ENCODE measurements around the gene ING2.
"Not testable (repeated sequence)": the region's sequence is repeated elsewhere in the genome, so short reads cannot be mapped to it uniquely, and the experiment has no call there.

ING2 gene, protein sequence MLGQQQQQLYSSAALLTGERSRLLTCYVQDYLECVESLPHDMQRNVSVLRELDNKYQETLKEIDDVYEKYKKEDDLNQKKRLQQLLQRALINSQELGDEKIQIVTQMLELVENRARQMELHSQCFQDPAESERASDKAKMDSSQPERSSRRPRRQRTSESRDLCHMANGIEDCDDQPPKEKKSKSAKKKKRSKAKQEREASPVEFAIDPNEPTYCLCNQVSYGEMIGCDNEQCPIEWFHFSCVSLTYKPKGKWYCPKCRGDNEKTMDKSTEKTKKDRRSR

DNA sequence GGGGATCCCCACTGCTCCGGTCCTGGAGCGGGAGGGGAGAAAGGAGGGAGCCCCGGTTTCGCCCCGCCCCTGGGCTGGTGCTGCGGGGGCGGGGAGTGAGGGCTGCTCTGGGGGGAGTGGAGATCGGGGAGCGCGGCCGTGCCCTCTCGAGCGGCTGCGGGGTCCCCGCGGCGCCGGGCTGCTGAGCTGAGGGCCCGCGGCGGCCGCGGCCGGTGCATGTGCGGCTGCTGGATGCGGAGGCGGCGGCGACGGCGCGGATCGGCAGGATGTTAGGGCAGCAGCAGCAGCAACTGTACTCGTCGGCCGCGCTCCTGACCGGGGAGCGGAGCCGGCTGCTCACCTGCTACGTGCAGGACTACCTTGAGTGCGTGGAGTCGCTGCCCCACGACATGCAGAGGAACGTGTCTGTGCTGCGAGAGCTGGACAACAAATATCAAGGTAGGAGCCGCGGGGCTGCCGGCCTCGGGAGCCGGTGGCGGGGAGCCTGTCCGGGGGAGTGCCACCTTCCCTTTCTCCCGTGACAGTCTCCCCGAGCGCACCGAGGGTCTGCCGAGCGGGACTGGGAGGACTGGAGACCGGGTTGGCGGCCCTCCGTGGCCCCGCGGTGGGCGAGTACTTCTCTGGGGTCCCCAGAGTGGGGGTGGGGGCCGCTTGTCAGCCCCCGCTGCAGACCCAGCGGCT lies at the start of gene ING2:
TSS of gene ING2 (plus strand) at position 129 of the 681 bp plus-strand sequence. CDS start at position 267, 138 bp downstream.
- DNase-seq = no peak

DNA sequence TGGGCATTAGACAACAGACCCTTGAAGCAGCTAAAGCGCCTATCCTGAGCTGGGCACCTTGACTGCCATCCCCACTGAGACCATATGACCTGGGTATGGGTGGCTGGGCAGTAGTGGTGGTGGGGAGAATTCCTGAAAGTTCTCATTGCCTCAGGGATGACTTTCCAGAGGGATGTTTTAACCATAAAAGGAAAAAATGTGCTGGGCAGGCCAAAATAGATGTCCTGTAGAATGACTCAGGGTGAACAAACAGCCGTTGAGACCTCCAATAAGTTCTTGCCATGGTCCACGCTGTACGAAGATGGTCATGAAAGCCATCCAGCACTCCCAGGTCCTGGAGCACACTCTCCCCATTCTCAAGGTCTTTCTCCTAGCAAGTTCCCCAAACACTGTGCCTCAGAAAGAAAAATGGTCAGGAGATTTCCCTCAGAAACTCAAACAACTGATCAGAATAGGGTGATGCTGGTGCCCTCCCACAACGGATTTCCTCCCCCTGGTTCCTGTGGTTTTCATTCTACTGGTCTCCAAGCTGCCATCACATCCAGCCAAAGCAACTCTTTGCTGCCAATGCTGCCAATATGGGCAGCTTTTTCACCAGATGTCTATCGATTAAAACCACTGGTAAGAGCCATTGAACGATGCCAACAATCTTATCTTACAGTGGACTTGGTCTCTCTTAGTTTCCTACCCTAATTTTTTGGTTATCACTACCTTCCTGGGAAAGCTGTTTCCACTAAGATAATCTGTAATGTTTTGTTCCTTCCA lies 49.2 kb upstream of the ING2 start:
- no peak for DNase-seq

DNA sequence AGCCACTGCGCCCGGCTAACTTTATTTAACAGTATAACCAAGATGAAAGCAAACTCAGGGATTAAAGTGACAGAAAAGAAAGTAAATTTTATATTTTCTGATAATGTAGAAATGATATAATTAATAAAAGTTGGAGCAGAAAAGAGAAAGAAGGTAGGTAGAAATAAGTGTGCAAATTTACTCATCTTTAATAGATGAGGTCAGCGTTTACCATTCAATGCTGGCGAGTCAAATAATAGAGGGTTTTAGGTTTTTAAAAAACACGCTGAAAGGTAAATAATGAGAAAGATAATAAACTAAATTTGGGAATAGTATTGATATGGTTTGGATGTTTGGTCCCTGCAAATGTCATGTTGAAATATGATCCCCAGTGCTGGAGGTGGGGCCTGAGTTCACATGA lies 46.9 kb upstream of the ING2 start:
- DNase-seq = no peak

DNA sequence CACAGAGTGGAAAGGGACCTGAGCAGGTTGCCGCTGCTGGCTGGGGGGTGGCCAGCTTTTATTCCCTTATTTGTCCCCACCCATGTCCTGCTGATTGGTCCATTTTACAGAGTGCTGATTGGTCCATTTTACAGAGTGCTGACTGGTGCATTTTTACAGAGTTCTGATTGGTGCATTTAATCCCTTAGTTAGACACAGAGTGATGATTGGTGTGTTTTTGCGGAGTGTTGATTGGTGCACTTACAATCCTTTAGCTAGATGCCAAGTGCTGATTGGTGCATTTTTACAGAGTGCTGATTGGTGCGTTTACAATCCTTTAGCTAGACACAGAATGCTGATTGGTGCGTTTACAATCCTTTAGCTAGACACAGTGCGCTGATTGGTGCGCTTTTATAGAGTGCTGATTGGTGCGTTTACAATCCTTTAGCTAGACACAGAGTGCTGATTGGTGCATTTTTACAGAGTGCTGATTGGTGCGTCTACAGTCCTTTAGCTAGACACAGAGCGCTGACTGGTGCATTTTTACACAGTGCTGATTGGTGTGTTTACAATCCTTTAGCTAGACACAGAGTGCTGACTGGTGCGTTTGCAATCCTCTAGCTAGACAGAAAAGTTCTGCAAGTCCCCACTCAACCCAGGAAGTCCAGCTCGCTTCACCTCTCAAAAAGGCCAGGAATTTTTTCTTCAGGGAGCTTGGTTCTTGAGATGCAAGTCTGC lies 40.8 kb upstream of the ING2 start:
- not testable (repeated sequence) for DNase-seq

DNA sequence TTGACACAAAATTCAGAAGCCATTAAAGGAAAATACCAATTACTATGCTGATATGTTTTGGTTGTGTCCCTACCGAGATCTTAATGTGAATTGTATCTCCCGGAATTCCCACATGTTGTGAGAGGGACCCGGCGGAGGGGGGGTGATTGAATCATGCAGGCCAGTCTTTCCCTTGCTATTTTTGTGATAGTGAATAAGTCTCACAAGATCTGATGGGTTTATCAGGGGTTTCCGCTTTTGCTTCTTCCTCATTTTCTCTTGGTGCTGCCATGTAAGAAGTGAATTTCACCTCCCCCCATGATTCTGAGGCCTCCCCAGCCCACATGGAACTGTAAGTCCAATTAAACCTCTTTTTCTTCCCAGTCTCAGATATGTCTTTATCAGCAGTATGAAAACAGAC lies 39.0 kb upstream of the ING2 start:
- DNase-seq = not testable (repeated sequence)

DNA sequence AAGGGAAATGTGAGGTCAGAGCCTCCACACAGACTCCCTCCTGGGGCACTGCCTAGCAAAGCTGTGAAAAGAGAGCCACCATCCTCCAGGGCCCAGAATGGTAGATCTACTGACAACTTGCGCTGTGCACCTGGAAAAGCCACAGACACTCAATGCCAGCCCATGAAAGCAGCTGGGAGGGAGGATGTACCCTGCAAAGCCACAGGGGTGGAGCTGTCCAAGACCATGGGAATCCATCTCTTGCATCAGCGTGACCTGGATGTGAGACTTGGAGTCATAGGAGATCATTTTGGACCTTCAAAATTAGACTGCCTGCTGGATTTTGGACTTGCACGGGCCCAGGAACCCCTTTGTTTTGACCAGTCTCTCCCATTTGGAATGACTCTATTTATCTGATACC lies 37.6 kb upstream of the ING2 start:
- no peak for DNase-seq

DNA sequence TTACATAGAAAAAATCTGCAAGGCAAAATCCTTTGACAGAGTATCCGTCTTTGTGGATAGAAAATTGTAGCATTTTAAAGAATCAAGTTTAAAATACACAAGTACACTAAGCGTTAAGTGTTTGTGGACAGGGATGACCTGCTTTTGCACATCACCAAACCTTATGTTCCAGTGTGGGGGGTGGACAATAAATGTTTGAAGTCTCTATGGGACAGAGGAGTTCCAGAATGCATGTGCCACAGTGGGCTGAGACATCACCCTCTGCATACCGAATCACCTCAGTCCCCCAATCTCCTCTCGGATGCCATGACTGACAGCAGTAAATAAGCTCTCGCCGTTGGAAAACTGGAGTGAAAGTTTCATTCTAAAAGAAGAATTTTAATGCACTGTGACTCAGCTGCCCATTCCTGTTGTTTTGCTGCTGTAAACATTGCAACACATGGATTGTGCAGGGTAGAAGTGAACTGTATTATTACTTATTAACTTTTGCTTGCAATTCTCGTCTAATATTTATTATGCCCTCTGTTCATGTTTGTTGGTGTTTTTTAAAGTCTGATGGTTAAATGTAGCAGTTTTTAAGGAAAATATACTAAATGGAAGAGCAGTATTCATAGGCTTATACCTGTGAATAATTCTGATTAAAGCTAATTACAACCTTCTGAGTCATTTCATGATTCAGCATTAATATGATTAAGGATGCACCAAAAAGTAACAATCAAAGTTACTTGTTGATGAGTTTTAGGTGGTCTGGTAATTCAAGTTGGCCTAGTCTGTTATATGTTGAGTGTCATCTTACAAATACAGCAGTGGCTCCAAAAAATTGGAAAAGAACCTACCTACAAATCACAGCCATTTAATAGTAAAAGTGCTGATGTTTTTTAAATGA lies 36.4 kb upstream of the ING2 start:
- no peak for DNase-seq

DNA sequence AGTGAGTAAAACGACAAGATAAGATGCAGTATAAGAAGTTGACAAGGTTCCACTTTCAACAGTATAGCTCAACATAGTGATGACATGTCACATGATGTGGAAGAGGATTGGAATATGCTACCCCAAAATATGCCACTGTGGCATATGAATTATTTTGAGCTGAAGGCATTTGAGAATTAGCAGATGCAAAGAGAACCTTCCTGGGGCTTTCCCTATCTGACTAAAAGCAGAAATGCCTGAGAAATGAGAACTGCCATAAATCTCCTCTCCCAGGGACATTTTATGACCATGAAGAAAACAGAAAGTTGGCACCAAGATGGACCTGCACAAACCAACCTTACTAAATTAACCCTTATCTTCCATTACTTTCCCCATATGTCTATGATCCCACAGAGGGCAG lies 35.6 kb upstream of the ING2 start:
- DNase-seq = no peak

DNA sequence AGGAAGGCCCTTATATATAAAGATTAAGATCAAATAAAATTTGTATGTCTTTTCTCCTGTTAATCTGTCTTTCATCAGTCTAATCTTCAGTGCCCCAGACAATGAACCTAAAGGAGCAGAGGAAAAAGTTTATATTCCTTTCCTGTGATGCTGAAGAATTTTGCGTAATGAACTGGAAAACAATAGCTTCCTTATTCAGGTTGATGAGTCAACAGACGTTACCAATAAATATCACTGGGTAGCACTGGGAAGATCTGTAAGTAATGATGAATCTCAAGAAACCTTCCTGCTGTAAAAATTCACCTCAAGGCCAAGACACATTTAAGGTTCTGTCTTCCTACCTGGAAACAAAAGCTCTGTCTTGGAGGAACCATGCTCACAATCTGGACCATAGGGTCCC lies 34.9 kb upstream of the ING2 start:
- DNase-seq = no peak

DNA sequence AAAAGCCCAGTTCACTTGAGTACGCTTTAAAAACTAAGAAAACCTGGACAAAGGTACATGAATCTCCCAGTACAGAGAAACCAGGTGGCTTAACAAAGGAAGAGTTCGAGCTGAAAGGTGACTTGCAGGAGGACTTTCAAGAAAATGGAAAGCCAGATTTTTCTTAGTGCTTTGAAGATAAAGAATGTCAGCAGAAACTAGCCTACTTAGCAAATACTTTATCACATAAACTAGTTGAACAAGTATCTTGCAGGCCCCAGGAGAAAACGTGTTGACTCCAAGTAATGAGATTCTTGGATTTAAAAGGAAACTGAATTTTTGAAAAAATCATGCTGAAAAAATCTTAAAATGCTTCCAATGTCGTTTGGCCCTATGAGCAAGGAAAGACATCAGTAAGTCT lies 34.0 kb upstream of the ING2 start:
- DNase-seq = no peak

DNA sequence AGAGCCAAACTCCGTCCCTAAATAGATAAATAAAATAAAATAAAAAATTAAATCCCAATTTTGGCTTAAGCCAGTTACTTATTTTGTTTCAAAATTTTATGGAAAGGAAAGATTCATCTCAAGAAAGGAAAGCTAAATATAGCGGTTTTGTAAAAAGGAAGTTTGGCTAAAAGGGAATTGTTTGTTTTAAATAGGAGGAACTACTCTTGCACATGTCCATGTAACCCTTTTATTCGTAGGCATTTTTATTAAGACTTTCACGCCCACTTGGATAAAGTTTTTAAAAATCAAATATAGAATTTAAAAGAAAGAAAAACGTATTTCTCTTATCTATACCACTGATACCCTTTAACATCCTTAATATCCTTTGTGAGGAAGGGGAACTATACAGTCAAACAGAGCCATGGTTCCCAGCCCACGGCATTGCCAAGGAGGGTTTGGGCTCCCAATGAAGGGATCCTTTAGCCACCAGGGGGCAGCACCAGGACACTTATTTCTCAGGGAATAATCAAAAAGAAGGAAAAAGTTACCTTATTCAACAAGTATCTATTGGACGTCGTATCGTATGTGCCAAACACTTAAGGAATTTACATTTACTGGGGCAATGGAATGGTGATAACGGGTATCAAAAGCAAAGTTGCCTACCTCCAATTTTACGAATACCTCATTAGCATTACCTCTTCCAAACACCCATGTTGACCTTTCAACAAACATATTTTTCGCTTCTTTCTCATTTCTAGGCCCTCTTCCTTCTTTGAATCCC lies 32.7 kb upstream of the ING2 start:
- no peak for DNase-seq

DNA sequence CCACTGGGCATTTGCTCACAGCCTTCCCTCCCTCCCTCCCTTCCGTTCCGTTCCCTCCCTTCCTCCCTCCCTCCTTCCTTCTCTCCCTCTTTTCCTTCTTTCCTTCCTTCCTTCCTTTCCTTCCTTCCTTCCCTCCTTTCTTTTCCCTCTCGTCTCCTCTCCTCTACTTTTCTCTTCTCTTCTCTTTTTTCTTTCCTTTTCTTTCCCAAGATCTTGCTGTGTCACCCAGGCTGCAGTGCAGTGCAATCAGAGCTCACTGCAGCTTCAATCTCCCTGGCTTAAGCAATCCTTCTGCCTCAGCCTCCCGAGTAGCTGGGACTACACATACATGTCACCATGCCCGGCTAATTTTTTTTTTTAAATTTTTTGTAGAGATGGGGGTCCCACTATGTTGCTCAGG lies 26.7 kb upstream of the ING2 start:
- no peak for DNase-seq

DNA sequence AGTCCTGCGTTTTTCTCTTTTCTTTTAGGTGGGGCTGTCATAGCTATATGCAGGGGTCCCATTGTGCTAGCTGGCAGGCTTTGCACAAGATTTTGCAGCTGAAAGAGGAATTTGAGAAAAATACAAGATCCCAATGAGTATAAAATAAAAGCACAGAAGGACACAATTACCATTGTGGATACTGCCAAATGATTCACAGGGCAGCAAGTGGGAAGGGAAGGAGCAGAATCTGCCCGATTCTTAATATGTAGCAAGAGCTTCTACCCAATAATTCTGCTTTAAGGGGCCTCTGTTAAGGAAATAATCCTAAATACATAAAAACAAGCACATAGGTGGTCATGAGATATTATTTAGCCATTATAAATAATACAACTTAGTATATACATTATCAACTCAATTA lies 25.9 kb upstream of the ING2 start:
- no peak for DNase-seq

DNA sequence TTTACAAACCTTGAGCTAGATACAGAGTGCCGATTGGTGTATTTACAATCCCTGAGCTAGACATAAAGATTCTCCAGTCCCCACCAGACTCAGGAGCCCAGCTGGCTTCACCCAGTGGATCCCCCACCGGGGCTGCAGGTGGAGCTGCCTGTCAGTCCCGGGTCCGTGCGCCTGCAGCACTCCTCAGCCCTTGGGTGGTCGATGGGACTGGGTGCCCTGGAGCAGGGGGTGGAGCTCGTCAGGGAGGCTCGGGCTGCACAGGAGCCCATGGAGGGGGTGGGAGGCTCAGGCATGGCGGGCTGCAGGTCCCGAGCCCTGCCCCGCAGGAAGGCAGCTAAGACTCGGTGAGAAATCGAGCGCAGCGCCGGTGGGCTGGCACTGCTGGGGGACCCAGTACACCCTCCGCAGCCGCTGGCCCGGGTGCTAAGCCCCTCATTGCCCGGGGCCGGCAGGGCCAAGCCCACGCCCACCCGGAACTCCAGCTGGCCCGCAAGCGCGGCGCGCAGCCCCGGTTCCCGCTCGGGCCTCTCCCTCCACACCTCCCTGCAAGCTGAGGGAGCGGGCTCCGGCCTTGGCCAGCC lies 22.3 kb upstream of the ING2 start:
- not testable (repeated sequence) for DNase-seq

DNA sequence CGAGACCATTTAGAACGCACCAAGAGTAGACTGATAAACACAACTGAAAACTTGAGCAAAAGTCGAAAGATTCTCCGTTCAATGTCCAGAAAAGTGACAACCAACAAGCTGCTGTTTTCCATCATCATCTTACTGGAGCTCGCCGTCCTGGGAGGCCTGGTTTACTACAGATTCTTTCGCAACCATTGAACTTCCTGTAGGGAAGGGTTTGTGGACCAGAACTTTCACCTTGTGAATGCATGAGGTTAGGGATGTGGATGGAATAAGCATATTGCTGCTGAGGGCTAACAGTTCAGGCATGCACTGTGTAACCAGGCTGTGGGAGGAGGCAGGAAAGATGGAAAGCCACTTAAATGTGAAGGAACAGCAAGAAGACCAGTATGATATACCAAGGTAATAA lies 20.9 kb upstream of the ING2 start:
- no peak for DNase-seq

DNA sequence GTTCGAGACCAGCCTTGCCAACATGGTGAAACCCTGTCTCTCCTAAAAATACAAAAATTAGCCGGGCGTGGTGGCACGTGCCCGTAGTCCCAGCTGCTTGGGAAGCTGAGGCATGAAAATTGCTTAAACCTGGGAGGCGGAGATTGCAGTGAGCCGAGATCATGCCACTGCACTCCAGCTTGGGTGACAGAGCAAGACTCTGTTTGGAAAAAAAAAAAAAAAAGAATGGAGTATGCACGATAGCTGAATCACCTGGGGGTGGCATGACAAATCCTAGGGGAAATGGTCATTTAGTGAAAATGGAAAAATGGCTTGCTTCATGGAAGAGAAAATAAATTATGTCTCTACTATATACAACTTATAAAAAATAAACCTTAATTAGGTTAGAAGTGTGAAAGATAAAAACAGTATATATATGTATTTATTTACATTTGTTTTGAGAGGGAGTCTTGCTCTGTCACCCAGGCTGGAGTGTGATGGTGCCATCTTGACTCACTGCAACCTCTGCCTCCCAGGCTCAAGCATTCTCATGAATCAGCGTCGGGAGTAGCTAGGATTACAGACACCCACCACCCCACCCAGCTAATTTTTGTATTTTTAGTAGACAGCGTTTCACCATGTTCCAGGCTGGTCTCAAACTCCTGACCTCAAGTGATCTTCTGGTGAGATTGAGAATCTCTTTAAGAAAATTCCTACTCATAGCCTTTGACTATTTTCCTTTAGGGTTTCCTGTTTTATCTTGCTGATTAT lies 19.3 kb upstream of the ING2 start:
- DNase-seq = no peak

DNA sequence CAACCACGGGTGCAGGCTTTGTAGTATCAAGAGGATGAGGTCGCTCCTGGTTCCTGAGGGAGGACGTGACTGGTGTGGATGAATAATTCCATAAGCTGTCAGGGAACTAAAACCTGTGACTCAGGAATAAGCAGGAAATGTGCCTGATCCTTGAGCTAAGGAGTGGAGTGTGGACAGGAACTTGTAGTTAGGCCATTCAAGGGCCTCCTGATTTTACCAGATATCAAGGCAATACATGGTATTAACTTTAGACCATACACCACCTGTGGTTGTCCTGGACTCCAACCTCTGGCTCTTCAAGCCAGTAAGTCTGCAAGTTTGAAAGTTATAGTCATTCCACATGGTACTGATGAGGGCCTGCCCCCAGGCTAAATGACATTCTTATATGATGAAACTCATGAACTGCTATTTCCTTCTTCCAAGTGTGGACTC lies 12.1 kb upstream of the ING2 start:
- DNase-seq = no peak

DNA sequence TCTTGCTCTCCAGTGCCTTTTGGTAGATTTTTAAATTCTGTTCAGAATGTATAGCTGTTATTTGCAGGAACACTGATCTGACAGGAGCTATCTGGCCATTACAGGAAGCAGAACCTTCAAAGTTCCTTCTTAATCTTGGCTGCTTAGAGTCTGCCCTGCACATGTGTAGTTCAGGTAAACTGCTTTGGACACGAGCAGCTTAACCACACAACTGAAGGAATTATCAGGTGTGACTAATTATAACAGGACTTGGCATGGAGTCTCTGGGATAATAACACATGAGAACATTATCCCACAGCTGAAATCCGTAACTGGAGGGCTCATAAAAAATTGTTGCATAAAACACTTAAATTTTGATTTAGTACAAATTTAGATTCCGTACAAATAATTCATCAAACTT lies 11.6 kb upstream of the ING2 start:
- DNase-seq = no peak

DNA sequence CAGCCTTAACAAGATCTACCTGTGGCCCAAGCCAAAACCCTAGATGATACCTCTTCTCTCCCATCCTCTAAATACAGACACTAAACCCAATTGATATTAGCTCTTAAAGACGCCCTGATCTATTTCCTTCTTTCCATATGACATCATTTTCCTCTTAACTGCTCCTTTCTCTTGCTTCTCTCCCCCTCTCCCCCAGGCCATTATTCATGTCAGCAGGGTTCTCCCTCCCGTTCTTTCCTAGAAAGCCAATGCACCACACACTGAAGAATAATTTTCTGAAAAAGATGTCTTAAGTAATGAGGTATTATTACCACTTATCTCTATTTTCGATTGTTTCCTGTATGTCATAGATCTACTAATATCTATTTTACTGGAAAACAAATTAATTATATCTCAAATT lies 9.7 kb upstream of the ING2 start:
- DNase-seq = no peak

DNA sequence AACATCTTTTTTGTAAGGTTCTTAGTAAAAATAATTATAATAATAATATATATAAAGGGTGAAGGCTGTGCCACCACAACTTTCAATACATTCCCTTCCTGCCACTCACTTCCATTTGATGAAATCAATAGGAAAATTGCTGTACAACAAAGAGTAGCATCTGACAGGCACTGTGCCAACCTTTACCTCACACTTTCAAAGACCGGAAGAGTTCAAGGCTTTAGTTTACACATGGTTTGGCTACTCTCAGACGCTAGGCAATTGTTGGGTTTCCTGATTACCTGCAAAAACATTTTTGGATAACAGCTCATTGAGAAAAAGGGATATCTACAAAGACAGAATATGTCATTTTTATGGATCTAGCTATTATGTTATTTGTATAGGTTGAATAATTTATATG lies 5.5 kb upstream of the ING2 start:
- no peak for DNase-seq

Measured in SIG-M5 (cell line).